ENCODE measurements around the gene DNASE2. TPM values are rescaled to one million over a fixed set of nuclear protein-coding genes. Genes with fewer than 3 reads are reported as not detected.

Gene DNASE2
- total RNA-seq, 2 donors from 2014 or later = 32.5 to 34.2 TPM

DNA sequence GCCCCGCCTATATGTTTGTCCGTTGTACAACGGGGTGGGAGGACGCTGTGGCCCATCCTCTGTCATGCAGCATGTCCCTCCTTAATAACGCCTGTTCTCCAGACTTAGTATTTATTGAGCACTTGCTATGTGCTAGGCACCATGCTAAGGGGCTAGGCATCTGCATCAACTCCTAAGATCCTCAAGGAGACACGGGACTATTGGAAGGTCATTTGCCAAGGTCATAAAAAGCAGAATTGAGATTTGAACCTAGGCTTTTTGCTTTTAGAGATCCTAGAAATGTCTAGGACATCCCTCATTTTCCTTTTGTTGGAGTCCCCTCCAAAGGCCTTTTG, 44.8 kb downstream of the DNASE2 start:
- no peaks in the 10 kb centered on the region for H3K9me3 Mint-ChIP-seq
- ATAC-seq (replicated peaks) = no peak
- H3K36me3 Mint-ChIP-seq (ENCODE audit: low read depth) = no peaks in the 10 kb centered on the region
- H3K4me1 Mint-ChIP-seq = peaks cover 20% of the 10 kb centered on the region
- H3K27me3 Mint-ChIP-seq = peaks cover 53% of the 10 kb centered on the region
- no peak overlapping the region for H3K4me3 Mint-ChIP-seq
- no peak overlapping the region for H3K27ac Mint-ChIP-seq

DNA sequence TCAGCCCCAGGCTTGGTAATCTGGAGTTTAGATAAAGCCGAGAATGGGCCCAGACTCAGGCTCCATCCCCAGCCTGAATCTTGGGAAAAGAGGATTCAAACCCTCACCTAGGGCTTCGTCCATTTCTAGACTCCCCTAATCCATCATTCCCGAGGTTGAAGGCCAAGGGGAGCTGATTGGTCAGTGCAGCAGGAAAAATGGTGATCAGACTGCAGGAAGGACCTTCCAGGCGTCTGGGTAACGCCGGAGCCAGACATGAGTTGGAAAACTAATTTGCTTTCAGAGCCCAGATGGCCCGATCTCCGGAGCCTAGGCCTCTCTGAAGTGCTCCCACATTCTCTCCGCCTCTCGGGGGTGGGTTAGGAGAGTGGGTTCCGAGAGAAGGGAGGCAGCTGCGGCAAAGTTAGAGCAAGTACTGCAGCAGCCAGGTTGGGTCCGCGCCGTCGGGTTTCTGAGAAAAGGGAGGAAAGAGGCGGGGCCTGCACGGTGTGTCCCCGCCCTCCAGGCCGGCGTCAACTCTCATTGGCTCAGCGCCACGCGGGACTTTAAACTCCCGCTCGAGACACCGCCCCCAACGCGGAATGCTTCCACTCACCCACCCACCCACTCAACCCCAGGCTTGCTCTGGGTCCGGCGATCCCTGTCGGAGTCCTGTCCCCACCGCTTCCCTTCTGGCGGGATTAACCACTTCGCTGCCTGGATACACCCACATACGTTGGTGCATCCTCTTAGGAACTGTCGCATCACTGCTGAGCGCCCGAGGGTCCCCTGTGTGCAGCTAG, 46.1 kb downstream of the DNASE2 start:
- peak overlapping the region; percentile 51 for H3K4me3 Mint-ChIP-seq
- H3K4me1 Mint-ChIP-seq = peaks cover 20% of the 10 kb centered on the region
- no peak for ATAC-seq (replicated peaks)
- H3K27me3 Mint-ChIP-seq = peaks cover 51% of the 10 kb centered on the region
- no peak overlapping the region for H3K27ac Mint-ChIP-seq
- H3K9me3 Mint-ChIP-seq = no peaks in the 10 kb centered on the region
- H3K36me3 Mint-ChIP-seq (ENCODE audit: low read depth) = no peaks in the 10 kb centered on the region

GRCh38 chr19:12834566-12834943, 46.7 kb downstream of the DNASE2 start, which contains the start of gene RTBDN:
Gene RTBDN, minus strand, starts transcription at chr19:12834579. Its CDS starts 4,600 bp downstream, at chr19:12829979.
- H3K4me3 Mint-ChIP-seq = peak within 1 kb of the TSS; percentile 51
- H3K27me3 Mint-ChIP-seq = peaks cover 53% of the 10 kb centered on the region
- no peak within 1 kb of the TSS for H3K27ac Mint-ChIP-seq
- no peaks in the 10 kb centered on the region for H3K36me3 Mint-ChIP-seq (ENCODE audit: low read depth)
- H3K9me3 Mint-ChIP-seq = no peaks in the 10 kb centered on the region
- H3K4me1 Mint-ChIP-seq = peaks cover 20% of the 10 kb centered on the region
- ATAC-seq (replicated peaks) = no peak

DNA sequence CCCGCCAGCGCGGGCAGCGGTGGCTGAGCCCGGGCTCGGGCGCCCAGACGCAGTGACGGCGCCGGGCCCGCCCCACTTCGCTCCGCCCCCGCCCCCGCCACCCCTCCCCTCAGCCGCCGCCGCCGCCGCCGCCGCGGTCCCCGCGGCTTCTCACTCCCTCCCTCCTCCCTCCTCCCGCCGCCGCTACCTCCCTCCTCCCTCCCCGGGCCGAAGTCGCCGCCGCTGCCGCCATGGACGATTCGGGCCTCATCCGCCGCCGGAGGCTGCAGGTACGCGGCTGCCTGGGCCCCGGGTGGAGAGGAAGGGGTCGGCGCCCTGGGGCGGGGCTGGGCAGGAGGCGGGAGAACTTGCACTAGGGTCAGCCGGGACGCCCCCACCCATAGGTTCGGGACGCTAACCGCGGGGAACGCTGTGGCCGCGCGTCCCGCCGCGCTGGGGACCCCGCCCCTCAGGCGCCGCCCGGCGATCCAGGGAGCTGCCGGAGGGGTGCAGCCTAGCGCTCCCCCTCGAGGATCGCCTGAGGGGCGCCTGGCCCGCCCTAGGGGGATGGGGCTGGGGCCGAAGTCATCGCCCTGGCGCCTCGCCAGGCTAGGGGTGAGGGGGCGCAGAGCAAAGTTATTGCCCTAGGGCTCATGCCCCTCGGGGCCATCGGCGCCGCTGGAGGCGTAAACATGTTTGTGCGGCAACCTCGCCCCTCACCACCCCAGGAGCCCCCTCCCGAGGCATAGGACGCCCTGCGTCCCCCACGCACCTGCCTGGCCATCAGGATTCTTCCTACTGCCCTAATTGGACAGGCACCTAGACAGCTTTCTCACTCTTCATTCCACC, 47.3 kb downstream of the DNASE2 start:
- Mint-ChIP-seq H3K27me3 (peaks cover 50% of the 10 kb centered on the region), H3K4me3 (peak overlapping the region; percentile 51), H3K27ac (no peak overlapping the region), H3K4me1 (peaks cover 14% of the 10 kb centered on the region), H3K36me3 (ENCODE audit: low read depth) (no peaks in the 10 kb centered on the region), H3K9me3 (no peaks in the 10 kb centered on the region)
- peak; percentile 24 for ATAC-seq (replicated peaks)

GRCh38 chr19:12833418-12833737, 47.9 kb downstream of the DNASE2 start:
- no peak for ATAC-seq (replicated peaks)
- no peaks in the 10 kb centered on the region for H3K36me3 Mint-ChIP-seq (ENCODE audit: low read depth)
- H3K4me3 Mint-ChIP-seq = peak overlapping the region; percentile 49
- no peaks in the 10 kb centered on the region for H3K9me3 Mint-ChIP-seq
- no peak overlapping the region for H3K27ac Mint-ChIP-seq
- peaks cover 54% of the 10 kb centered on the region for H3K27me3 Mint-ChIP-seq
- H3K4me1 Mint-ChIP-seq = peaks cover 14% of the 10 kb centered on the region

- no peaks in the 10 kb centered on the region for H3K36me3 Mint-ChIP-seq (ENCODE audit: low read depth)
- peaks cover 5% of the 10 kb centered on the region for H3K4me1 Mint-ChIP-seq
- no peaks in the 10 kb centered on the region for H3K9me3 Mint-ChIP-seq
- peaks cover 55% of the 10 kb centered on the region for H3K27me3 Mint-ChIP-seq
- no peak overlapping the region for H3K4me3 Mint-ChIP-seq
- H3K27ac Mint-ChIP-seq = no peak overlapping the region
- peak; percentile 54 for ATAC-seq (replicated peaks)
Observed at GRCh38 chr19:12828494-12828893, 52.8 kb downstream of the DNASE2 start.

DNA sequence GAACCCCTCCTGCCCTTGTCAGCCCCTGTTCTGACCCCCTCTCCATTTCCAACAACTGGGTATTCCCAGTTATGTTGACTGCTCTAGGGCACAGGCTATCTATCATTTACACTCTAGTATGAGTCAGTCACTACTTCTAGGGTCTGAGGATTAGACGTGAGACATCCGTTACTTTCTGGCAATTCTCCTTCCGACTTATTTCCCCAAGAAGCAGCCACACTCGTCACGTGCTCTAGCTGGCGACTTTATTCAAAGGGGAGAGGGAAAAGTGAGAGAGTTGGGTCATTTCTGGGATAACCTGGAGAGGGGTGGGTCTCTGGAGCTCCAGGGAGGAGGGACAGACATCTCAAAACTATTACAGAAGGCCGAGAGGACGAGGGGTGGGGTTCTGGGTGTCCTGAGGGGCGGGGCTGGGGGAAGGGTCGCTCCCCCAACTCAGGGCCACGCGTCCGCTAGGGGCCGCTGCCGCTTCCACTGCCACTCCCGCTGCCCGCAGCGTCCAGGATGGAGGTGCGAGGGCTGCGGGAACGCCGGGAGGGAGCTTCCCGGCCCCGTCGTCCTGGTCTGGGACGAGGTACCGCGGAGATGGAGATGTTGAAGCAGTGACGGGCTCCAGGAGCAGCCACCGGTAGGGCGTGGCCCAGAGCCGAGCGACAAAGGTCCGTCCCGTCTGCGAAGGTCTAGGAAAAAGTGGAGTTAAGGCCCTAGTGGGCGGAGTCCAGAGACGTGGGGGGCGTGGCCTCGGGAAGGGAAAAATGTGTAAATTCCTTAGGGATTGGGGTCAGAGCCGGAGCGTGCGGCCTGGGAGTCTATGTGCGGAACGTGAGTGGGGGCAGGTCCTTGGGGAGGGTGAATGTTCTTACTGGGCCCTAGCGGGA, 55.8 kb downstream of the DNASE2 start:
- ATAC-seq (replicated peaks) = peak; percentile 72
- Mint-ChIP-seq H3K9me3 (peaks cover 4% of the 10 kb centered on the region), H3K27ac (no peak overlapping the region), H3K4me3 (peak overlapping the region; percentile 36), H3K4me1 (peaks cover 4% of the 10 kb centered on the region), H3K27me3 (peaks cover 38% of the 10 kb centered on the region), H3K36me3 (ENCODE audit: low read depth) (no peaks in the 10 kb centered on the region)

Other genes starting within 250 kb of the DNASE2 start
- gene MAN2B1, start 214.7 kb downstream of the DNASE2 start, total RNA-seq = 100 to 1,000 TPM; 199 to 247 TPM
- 10 to 100 TPM; 17.7 to 30.4 TPM for gene WDR83, start 214.6 kb downstream of the DNASE2 start, total RNA-seq
- gene DHPS, start 199.6 kb downstream of the DNASE2 start, total RNA-seq = 100 to 1,000 TPM; 125 to 167 TPM
- gene GNG14, start 193.5 kb downstream of the DNASE2 start, total RNA-seq = not detected
- gene FBXW9, start 184.8 kb downstream of the DNASE2 start, total RNA-seq = 1 to 10 TPM; 4.7 to 9.9 TPM
- gene TNPO2, start 157.5 kb downstream of the DNASE2 start, total RNA-seq = 100 to 1,000 TPM in 1 of 2 donors, 10 to 100 TPM in 1; 71.9 to 106 TPM
- gene TRIR, start 146.8 kb downstream of the DNASE2 start, total RNA-seq = 100 to 1,000 TPM; 135 to 172 TPM
- gene GET3, start 144.0 kb downstream of the DNASE2 start, total RNA-seq = 10 to 100 TPM; 37.7 to 66.6 TPM
- gene BEST2, start 129.7 kb downstream of the DNASE2 start, total RNA-seq = not detected
- 10 to 100 TPM; 22.5 to 44.4 TPM for gene HOOK2, start 105.9 kb downstream of the DNASE2 start, total RNA-seq
- 100 to 1,000 TPM; 328 to 586 TPM for gene JUNB, start 90.0 kb downstream of the DNASE2 start, total RNA-seq
- gene PRDX2, start 79.6 kb downstream of the DNASE2 start, total RNA-seq = 100 to 1,000 TPM; 307 to 415 TPM
- 10 to 100 TPM; 25.5 to 32.7 TPM for gene THSD8, start 79.4 kb downstream of the DNASE2 start, total RNA-seq
- gene RNASEH2A, start 74.9 kb downstream of the DNASE2 start, total RNA-seq = 10 to 100 TPM; 30.1 to 53.5 TPM
- gene RTBDN, start 46.9 kb downstream of the DNASE2 start, total RNA-seq = not detected
- gene MAST1, start 42.9 kb downstream of the DNASE2 start, total RNA-seq = 1 to 10 TPM; 2.4 to 2.6 TPM
- gene KLF1, start 5.8 kb upstream of the DNASE2 start, total RNA-seq = under 1 TPM in 1 of 2 donors, not detected in 1; 0.61 TPM
- 10 to 100 TPM; 25.8 to 48.4 TPM for gene GCDH, start 9.7 kb upstream of the DNASE2 start, total RNA-seq
- 1 to 10 TPM; 1.6 to 6.2 TPM for gene SYCE2, start 37.8 kb upstream of the DNASE2 start, total RNA-seq
- 100 to 1,000 TPM in 1 of 2 donors, 10 to 100 TPM in 1; 87.9 to 130 TPM for gene FARSA, start 52.3 kb upstream of the DNASE2 start, total RNA-seq
- gene CALR, start 57.2 kb upstream of the DNASE2 start, total RNA-seq = 100 to 1,000 TPM; 502 to 770 TPM
- gene RAD23A, start 64.4 kb upstream of the DNASE2 start, total RNA-seq = 100 to 1,000 TPM; 129 to 156 TPM
- 10 to 100 TPM; 17.0 to 27.9 TPM for gene GADD45GIP1, start 75.8 kb upstream of the DNASE2 start, total RNA-seq
- under 1 TPM; 0.30 to 0.40 TPM for gene DAND5, start 88.1 kb upstream of the DNASE2 start, total RNA-seq
- gene NFIX, start 114.0 kb upstream of the DNASE2 start, total RNA-seq = 1 to 10 TPM in 1 of 2 donors, under 1 TPM in 1; 0.43 to 1.1 TPM
- gene LYL1, start 221.4 kb upstream of the DNASE2 start, total RNA-seq = 1 to 10 TPM; 1.1 to 1.6 TPM
- 10 to 100 TPM; 66.4 to 83.2 TPM for gene TRMT1, start 235.3 kb upstream of the DNASE2 start, total RNA-seq
- gene NACC1, start 236.8 kb upstream of the DNASE2 start, total RNA-seq = 10 to 100 TPM; 70.8 to 80.6 TPM